Measurements from ENCODE around the gene ZNF839. TPM values are rescaled to one million over a fixed set of nuclear protein-coding genes. Genes with fewer than 3 reads are reported as not detected.

Gene ZNF839
- 10 to 100 TPM in 7 of 9 donors, 1 to 10 TPM in 2; 7.4 to 23.1 (median 14.1) TPM for total RNA-seq
- polyA plus RNA-seq: 10 to 100 TPM in 2 of 3 donors, 1 to 10 TPM in 1; 7.8 to 28.2 (median 27.6) TPM
- long read RNA-seq, donor 1, partial matches to known transcripts: 0 of 2 reads
- long read RNA-seq, donor 1, other reads (novel, unspliced or antisense): 0 of 2 reads
- long read RNA-seq, donor 2: 0 reads
- long read RNA-seq, donor 3: 0 reads
- long read RNA-seq, donor 4, partial matches to known transcripts: 2 of 3 reads
- long read RNA-seq, donor 4, other reads (novel, unspliced or antisense): 1 of 3 reads
- long read RNA-seq, donor 5, transcript ZNF839-202 (8 exons, 2,987 nt): major isoform, 13 of 33 reads
- long read RNA-seq, donor 5, partial matches to known transcripts: 3 of 33 reads
- long read RNA-seq, donor 5, other reads (novel, unspliced or antisense): 17 of 33 reads
- long read RNA-seq, donor 6, partial matches to known transcripts: 0 of 3 reads
- long read RNA-seq, donor 6, other reads (novel, unspliced or antisense): 2 of 3 reads
- long read RNA-seq, donor 7, partial matches to known transcripts: 0 of 1 reads
- long read RNA-seq, donor 7, other reads (novel, unspliced or antisense): 0 of 1 reads
- long read RNA-seq, donor 8, partial matches to known transcripts: 43 of 50 reads
- long read RNA-seq, donor 8, other reads (novel, unspliced or antisense): 7 of 50 reads
- long read RNA-seq, donor 9: 0 reads
- long read RNA-seq, donor 10, partial matches to known transcripts: 0 of 2 reads
- long read RNA-seq, donor 10, other reads (novel, unspliced or antisense): 0 of 2 reads

- intact Hi-C loops (cut with DNase I): loop anchor here in 1 of 2 donors (10.0 kb wide), 1 partner anchor 195 kb away; no protein-coding TSS in a partner anchor
- Histone ChIP-seq H3K9me3 (replicated peaks in 1 of 3) (no peaks in the 10 kb centered on the region), H3K4me1 (replicated peaks in 1 of 2) (peaks cover 6 to 42% of the 10 kb centered on the region in 2 donors), H3K4me3 (peak within 1 kb of the TSS; percentile 17 to 82 (median 53)), H3K27me3 (no peaks in the 10 kb centered on the region), H3K27ac (peak within 1 kb of the TSS; percentile 69 to 98 (median 92)), H3K36me3 (replicated peaks in 1 of 2) (no peaks in the 10 kb centered on the region)
- TF ChIP-seq POLR2A (IDR thresholded peaks at IDR 0.05) (peak; percentile 20 to 32), CTCF (IDR thresholded peaks at IDR 0.05) (peak in 1 of 6 experiments; percentile 2)
- DNase-seq: peak; percentile 93 to 97 (median 95)
- 0 to 1% (median 0%) methylated on average over 5 to 71 of the region's 71 CpGs for WGBS, 4 donors
Measured at GRCh38 chr14:102319351-102320032, at the start of gene ZNF839. TSS of gene ZNF839 (plus strand) at chr14:102319746. CDS start at chr14:102319766, 20 bp downstream.

GRCh38 chr14:102272392-102272791 is 47.2 kb upstream of the ZNF839 start:
- TF ChIP-seq CTCF (IDR thresholded peaks at IDR 0.05): no peak
- TF ChIP-seq POLR2A (IDR thresholded peaks at IDR 0.05): no peak
- Histone ChIP-seq H3K27ac (no peak overlapping the region), H3K4me1 (replicated peaks in 1 of 2) (no peaks in the 10 kb centered on the region), H3K27me3 (no peaks in the 10 kb centered on the region), H3K4me3 (no peak overlapping the region), H3K36me3 (replicated peaks in 1 of 2) (no peaks in the 10 kb centered on the region), H3K9me3 (replicated peaks in 1 of 3) (no peaks in the 10 kb centered on the region)
- 93 to 97% (median 94%) methylated on average over 5 of the region's 5 CpGs for WGBS, 4 donors
- DNase-seq: no peak
- intact Hi-C loops (cut with DNase I): no loop called here

GRCh38 chr14:102275866-102276265 is 43.7 kb upstream of the ZNF839 start:
- Histone ChIP-seq H3K27me3 (no peaks in the 10 kb centered on the region), H3K4me3 (no peak overlapping the region), H3K27ac (no peak overlapping the region), H3K9me3 (replicated peaks in 1 of 3) (no peaks in the 10 kb centered on the region), H3K36me3 (replicated peaks in 1 of 2) (no peaks in the 10 kb centered on the region), H3K4me1 (replicated peaks in 1 of 2) (no peaks in the 10 kb centered on the region)
- 96 to 98% (median 98%) methylated on average over 7 of the region's 7 CpGs for WGBS, 4 donors
- no peak for DNase-seq
- TF ChIP-seq CTCF (IDR thresholded peaks at IDR 0.05) (no peak), POLR2A (IDR thresholded peaks at IDR 0.05) (no peak)
- intact Hi-C loops (cut with DNase I): no loop called here

Data from adrenal gland (tissue), 19 donors.